BLaER1 treated with 17β-estradiol and CSF1 and Interleukin-3, amounts not matched to agents 10 nM and 100 nM (cell line): Measurements from ENCODE around the gene MEGF9.
"Not testable (repeated sequence)": the region's sequence is repeated elsewhere in the genome, so short reads cannot be mapped to it uniquely, and the experiment has no call there.

Experiments
- H3K27ac ChIP-seq, 11 experiments: shearing (Covaris generic); formaldehyde crosslinking; 2 replicates each; pipeline ENCODE4 v1.8.1; 2022
- H3K27me3 ChIP-seq, 11 experiments: shearing (Covaris generic); formaldehyde crosslinking; 2 replicates each; pipeline ENCODE4 v1.8.1; 2022
- H3K36me3 ChIP-seq, 11 experiments: shearing (Covaris generic); formaldehyde crosslinking; 2 replicates each; pipeline ENCODE4 v1.8.1; 2022
- H3K4me1 ChIP-seq, 10 experiments: shearing (Covaris generic); formaldehyde crosslinking; 2 replicates each; pipeline ENCODE4 v1.8.1; 2022
- H3K4me2 ChIP-seq, 11 experiments: shearing (Covaris generic); formaldehyde crosslinking; 2 replicates each; pipeline ENCODE4 v1.8.1; 2022
- H3K4me3 ChIP-seq, 10 experiments: shearing (Covaris generic); formaldehyde crosslinking; 2 replicates each; pipeline ENCODE4 v1.8.1; 2022
- H3K9ac ChIP-seq, 11 experiments: shearing (Covaris generic); formaldehyde crosslinking; 2 replicates each; pipeline ENCODE4 v1.8.1; 2022
- H3K9me3 ChIP-seq, 11 experiments: shearing (Covaris generic); formaldehyde crosslinking; replicated peaks in 1 of 11; 2 replicates each; pipeline ENCODE4 v1.8.1; 2022
- H4K20me1 ChIP-seq, 11 experiments: shearing (Covaris generic); formaldehyde crosslinking; 2 replicates each; pipeline ENCODE4 v1.8.1; 2022
- Cebpa-rat ChIP-seq, 11 experiments: shearing (Covaris generic); IDR thresholded peaks; 2 replicates each; pipeline ENCODE4 v1.8.1; 2022

Gene MEGF9

DNA sequence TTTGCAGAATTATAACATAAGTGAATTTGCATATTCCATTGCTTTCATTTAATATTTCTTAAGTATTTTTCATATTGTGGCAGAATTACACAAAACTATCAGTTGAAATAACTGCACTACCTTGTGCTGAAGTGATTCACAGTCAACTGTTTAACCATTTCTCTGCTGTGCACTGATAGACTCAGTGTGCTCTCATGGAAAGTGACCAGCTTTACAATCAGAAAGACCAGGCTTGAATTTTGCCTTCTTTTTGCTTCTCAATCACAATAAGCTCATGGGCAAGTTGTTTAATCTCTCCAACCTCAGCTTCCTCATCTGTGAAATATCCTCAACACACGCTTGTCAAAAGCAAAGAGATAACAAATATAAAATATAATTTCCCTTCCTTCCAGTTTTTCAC lies 152.6 kb downstream of the MEGF9 start:
- no peak overlapping the region for H3K4me3 ChIP-seq
- peaks cover 77 to 99% (median 94%) of the 10 kb centered on the region in 11 experiments for H3K36me3 ChIP-seq
- peaks cover 0 to 94% (median 26%) of the 10 kb centered on the region in 11 experiments; a peak in 16 of 22 replicates for H4K20me1 ChIP-seq
- H3K4me2 ChIP-seq, result no peak overlapping the region
- H3K9me3 ChIP-seq, result no peaks in the 10 kb centered on the region
- H3K27ac ChIP-seq, result no peak overlapping the region
- H3K9ac ChIP-seq, result no peak overlapping the region
- H3K4me1 ChIP-seq, result peaks cover 0 to 7% (median 4%) of the 10 kb centered on the region in 10 experiments; a peak in 8 of 20 replicates
- TF ChIP-seq Cebpa-rat (IDR thresholded peaks at IDR 0.05), result no peak
- peaks cover 0 to 45% (median 0%) of the 10 kb centered on the region in 11 experiments; a peak in 5 of 22 replicates for H3K27me3 ChIP-seq

- Histone ChIP-seq H3K4me3 (no peak overlapping the region), H3K4me1 (peaks cover 10 to 24% (median 17%) of the 10 kb centered on the region in 10 experiments; a peak in 19 of 20 replicates), H3K9ac (no peak overlapping the region), H3K4me2 (no peak overlapping the region), H3K27ac (no peak overlapping the region), H4K20me1 (peaks cover 0 to 96% (median 34%) of the 10 kb centered on the region in 11 experiments; a peak in 17 of 22 replicates), H3K27me3 (peaks cover 0 to 52% (median 0%) of the 10 kb centered on the region in 11 experiments; a peak in 5 of 22 replicates), H3K36me3 (peaks cover 65 to 91% (median 81%) of the 10 kb centered on the region in 11 experiments), H3K9me3 (no peaks in the 10 kb centered on the region)
- TF ChIP-seq Cebpa-rat (IDR thresholded peaks at IDR 0.05), result no peak
Observed at GRCh38 chr9:120559546-120559945, 154.7 kb downstream of the MEGF9 start.

- TF ChIP-seq Cebpa-rat (IDR thresholded peaks at IDR 0.05), result no peak
- Histone ChIP-seq H3K4me2 (no peak overlapping the region), H3K4me1 (peaks cover 10 to 24% (median 17%) of the 10 kb centered on the region in 10 experiments; a peak in 19 of 20 replicates), H3K9ac (no peak overlapping the region), H3K27me3 (peaks cover 0 to 61% (median 0%) of the 10 kb centered on the region in 11 experiments; a peak in 5 of 22 replicates), H4K20me1 (peaks cover 0 to 97% (median 36%) of the 10 kb centered on the region in 11 experiments; a peak in 17 of 22 replicates), H3K27ac (no peak overlapping the region), H3K4me3 (no peak overlapping the region), H3K9me3 (peaks cover 0 to 3% (median 0%) of the 10 kb centered on the region in 11 experiments; a peak in 5 of 22 replicates), H3K36me3 (peaks cover 65 to 91% (median 78%) of the 10 kb centered on the region in 11 experiments)
Observed at GRCh38 chr9:120558454-120558853, 155.8 kb downstream of the MEGF9 start.

GRCh38 chr9:120557205-120557604 lies 157.1 kb downstream of the MEGF9 start:
- H3K9ac ChIP-seq, result no peak overlapping the region
- peaks cover 59 to 87% (median 74%) of the 10 kb centered on the region in 11 experiments for H3K36me3 ChIP-seq
- TF ChIP-seq Cebpa-rat (IDR thresholded peaks at IDR 0.05), result no peak

DNA sequence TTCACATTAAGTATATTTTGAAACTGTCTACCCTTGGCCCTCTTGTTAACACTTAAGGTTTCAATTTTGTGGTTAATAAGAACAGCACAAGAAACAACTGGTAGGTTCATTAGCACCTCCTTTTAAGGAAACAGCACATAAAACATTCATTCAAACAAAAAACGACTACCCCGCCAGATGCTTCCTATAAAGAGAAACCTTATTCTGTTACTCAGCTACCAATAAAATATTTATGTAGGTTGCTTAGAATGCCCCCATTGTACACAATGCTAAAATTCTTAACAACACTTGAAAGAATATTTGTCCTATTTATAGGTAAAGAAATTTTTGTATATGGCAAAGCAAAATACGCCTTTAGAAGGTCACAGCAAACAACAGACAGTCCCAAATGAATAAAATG lies 157.5 kb downstream of the MEGF9 start:
- no peak for TF ChIP-seq Cebpa-rat (IDR thresholded peaks at IDR 0.05)
- H3K4me1 ChIP-seq, result peaks cover 10 to 24% (median 17%) of the 10 kb centered on the region in 10 experiments; a peak in 19 of 20 replicates
- H3K4me2 ChIP-seq, result peak overlapping the region in 4 of 11 experiments; percentile 8 to 38 (median 13); a peak in 3 of 22 replicates
- H3K27me3 ChIP-seq, result peaks cover 0 to 61% (median 0%) of the 10 kb centered on the region in 11 experiments; a peak in 5 of 22 replicates
- no peak overlapping the region for H3K4me3 ChIP-seq
- H3K27ac ChIP-seq, result no peak overlapping the region
- no peak overlapping the region for H3K9ac ChIP-seq
- peaks cover 0 to 11% (median 6%) of the 10 kb centered on the region in 11 experiments; a peak in 8 of 22 replicates for H3K9me3 ChIP-seq
- peaks cover 54 to 83% (median 70%) of the 10 kb centered on the region in 11 experiments for H3K36me3 ChIP-seq
- H4K20me1 ChIP-seq, result peaks cover 0 to 87% (median 19%) of the 10 kb centered on the region in 11 experiments; a peak in 14 of 22 replicates

More at GRCh38 chr9:120557205-120557604, 157.1 kb downstream of the MEGF9 start:
- Histone ChIP-seq H4K20me1 (peaks cover 0 to 91% (median 23%) of the 10 kb centered on the region in 11 experiments; a peak in 15 of 22 replicates), H3K9me3 (peaks cover 0 to 11% (median 6%) of the 10 kb centered on the region in 11 experiments; a peak in 8 of 22 replicates), H3K27me3 (peaks cover 0 to 65% (median 0%) of the 10 kb centered on the region in 11 experiments; a peak in 5 of 22 replicates), H3K4me1 (peaks cover 10 to 24% (median 17%) of the 10 kb centered on the region in 10 experiments; a peak in 19 of 20 replicates), H3K27ac (no peak overlapping the region), H3K4me2 (peak overlapping the region in 2 of 11 experiments; percentile 3 to 9; a peak in 1 of 22 replicates), H3K4me3 (no peak overlapping the region)

- H3K4me2 ChIP-seq, result peak overlapping the region in 10 of 11 experiments; percentile 8 to 68 (median 50); a peak in 19 of 22 replicates
- peaks cover 0 to 87% (median 18%) of the 10 kb centered on the region in 11 experiments; a peak in 14 of 22 replicates for H4K20me1 ChIP-seq
- H3K27ac ChIP-seq, result no peak overlapping the region; a peak in 2 of 22 replicates
- H3K9ac ChIP-seq, result no peak overlapping the region
- H3K27me3 ChIP-seq, result peaks cover 0 to 70% (median 0%) of the 10 kb centered on the region in 11 experiments; a peak in 5 of 22 replicates
- no peak overlapping the region for H3K4me3 ChIP-seq
- peaks cover 0 to 11% (median 6%) of the 10 kb centered on the region in 11 experiments; a peak in 8 of 22 replicates for H3K9me3 ChIP-seq
- H3K36me3 ChIP-seq, result peaks cover 46 to 82% (median 67%) of the 10 kb centered on the region in 11 experiments
- peaks cover 10 to 24% (median 17%) of the 10 kb centered on the region in 10 experiments; a peak in 19 of 20 replicates for H3K4me1 ChIP-seq
- no peak for TF ChIP-seq Cebpa-rat (IDR thresholded peaks at IDR 0.05)
Observed at GRCh38 chr9:120555839-120556238, 158.4 kb downstream of the MEGF9 start.

DNA sequence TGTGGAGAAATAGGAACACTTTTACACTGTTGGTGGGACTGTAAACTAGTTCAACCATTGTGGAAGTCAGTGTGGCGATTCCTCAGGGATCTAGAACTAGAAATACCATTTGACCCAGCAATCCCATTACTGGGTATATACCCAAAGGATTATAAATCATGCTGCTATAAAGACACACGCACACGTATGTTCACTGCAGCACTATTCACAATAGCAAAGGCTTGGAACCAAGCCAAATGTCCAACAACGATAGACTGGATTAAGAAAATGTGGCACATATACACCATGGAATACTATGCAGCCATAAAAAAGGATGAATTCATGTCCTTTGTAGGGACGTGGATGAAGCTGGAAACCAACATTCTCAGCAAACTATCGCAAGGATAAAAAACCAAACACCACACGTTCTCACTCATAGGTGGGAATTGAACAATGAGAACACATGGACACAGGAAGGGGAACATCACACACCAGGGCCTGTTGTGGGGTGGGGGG lies 162.0 kb downstream of the MEGF9 start:
- Histone ChIP-seq H3K9me3 (peaks cover 0 to 11% (median 6%) of the 10 kb centered on the region in 11 experiments; a peak in 8 of 22 replicates), H3K4me1 (peaks cover 10 to 22% (median 17%) of the 10 kb centered on the region in 10 experiments; a peak in 19 of 20 replicates), H3K36me3 (peaks cover 64 to 84% (median 74%) of the 10 kb centered on the region in 11 experiments), H3K27me3 (peaks cover 0 to 57% (median 0%) of the 10 kb centered on the region in 11 experiments; a peak in 5 of 22 replicates), H4K20me1 (peaks cover 0 to 80% (median 9%) of the 10 kb centered on the region in 11 experiments; a peak in 11 of 22 replicates)
- H3K4me3 ChIP-seq, H3K4me2 ChIP-seq, H3K27ac ChIP-seq, H3K9ac ChIP-seq: not testable (repeated sequence)
